Measurements from ENCODE around the gene DENND2D.

DNA sequence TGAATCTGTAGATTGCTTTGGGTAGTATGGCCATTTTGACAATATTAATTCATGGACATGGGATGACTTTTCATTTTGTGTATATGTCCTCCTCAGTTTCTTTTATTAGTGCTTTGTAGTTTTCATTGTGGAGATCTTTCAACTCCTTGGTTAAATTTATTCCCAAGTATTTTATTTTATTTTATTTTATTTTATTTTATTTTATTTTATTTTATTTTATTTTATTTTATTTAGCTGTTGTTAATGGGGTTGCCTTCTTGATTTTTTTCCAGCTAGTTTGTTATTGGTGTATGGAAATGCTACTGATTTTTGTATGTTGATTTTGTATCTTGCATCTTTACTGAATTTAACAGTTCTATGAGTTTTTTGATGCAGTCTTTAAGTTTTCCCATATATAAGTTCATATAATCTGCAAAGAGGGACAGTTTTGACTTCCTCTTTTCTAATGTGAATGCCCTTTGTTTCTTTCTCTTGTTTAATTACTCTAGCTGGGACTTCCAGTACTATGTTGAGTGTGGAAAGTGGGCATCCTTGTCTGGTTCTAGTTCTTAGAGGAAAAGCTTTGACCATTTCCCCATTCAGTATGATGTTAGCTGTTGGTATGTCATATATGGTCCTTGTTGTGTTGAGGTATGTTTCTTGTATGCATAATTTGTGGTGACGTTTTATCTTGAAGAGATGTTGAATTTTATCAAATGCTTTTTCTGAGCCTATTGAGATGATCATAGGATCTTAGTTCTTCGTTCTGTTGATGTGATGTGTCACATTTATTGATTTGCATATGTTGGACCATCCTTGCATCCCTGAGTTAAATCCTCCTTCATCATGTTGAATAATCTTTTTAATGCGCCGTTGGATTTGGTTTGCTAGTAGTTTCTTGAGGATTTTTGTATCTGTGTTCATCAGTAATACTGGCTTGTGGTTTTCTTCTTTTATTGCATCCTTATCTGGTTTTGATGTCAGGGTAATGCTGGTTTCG, 46.1 kb downstream of the DENND2D start:
- TF ChIP-seq BACH2 (CRISPR knock-in tag; IDR thresholded peaks at IDR 0.05; ENCODE audit: borderline replicate concordance) (no peak), TCF4 (CRISPR knock-in tag; IDR thresholded peaks at IDR 0.05; ENCODE audit: borderline replicate concordance) (no peak), TOX (CRISPR knock-in tag; IDR thresholded peaks at IDR 0.05; ENCODE audit: borderline replicate concordance) (no peak), ISL1 (CRISPR knock-in tag; IDR thresholded peaks at IDR 0.05) (no peak), ZNF8 (CRISPR knock-in tag; IDR thresholded peaks at IDR 0.05) (no peak), ZFP30 (CRISPR knock-in tag; IDR thresholded peaks at IDR 0.05) (no peak), GLIS3 (CRISPR knock-in tag; IDR thresholded peaks at IDR 0.05) (no peak)
